ENCODE data around the gene YIPF2. TPM values are rescaled to one million over a fixed set of nuclear protein-coding genes. Genes with fewer than 3 reads are reported as not detected.
"Not testable (repeated sequence)": the region's sequence is repeated elsewhere in the genome, so short reads cannot be mapped to it uniquely, and the experiment has no call there.

YIPF2 gene
- total RNA-seq, 2 experiments from 2014 or later, result 21.1 to 21.7 TPM

- no peaks in the 10 kb centered on the region for H3K27me3 ChIP-seq (ENCODE audit: control insufficient read depth in 1 of 2, insufficient read depth in 2 of 2, low read length in 2 of 2)
- H3K27ac ChIP-seq (ENCODE audit: low read depth in 1 of 2, low read length in 2 of 2), result peak within 1 kb of the TSS; percentile 91 to 92
- Mint-ChIP-seq H3K4me3 (peak within 1 kb of the TSS; percentile 94), H3K36me3 (ENCODE audit: low read depth) (peaks cover 8% of the 10 kb centered on the region), H3K9me3 (no peaks in the 10 kb centered on the region), H3K27me3 (no peaks in the 10 kb centered on the region), H3K27ac (peak within 1 kb of the TSS; percentile 89), H3K4me1 (ENCODE audit: low read depth) (peaks cover 39% of the 10 kb centered on the region)
- peaks cover 46% of the 10 kb centered on the region for H3K4me1 ChIP-seq (ENCODE audit: insufficient read depth, low read length)
- intact Hi-C loops (cut with DNase I, micrococcal nuclease), result loop anchor here (2.0 to 10.0 kb wide), 3 partner anchors 33 to 134 kb away; partner anchors contain the start of genes TIMM29 (in 1 of the 2) and YIPF2 (in 1 of the 2)
- H3K36me3 ChIP-seq (ENCODE audit: insufficient read depth, low read length), result no peaks in the 10 kb centered on the region
- ATAC-seq (ENCODE audit: poor library complexity) (peak; percentile 75), DNase-seq (peak; percentile 93 to 100 (median 98))
- CTCF ChIA-PET, result interaction anchor here (1.3 kb wide), 1 partner anchor 18 kb away, joined by 8 read pairs; no protein-coding TSS in a partner anchor
- TF ChIP-seq CTCF (IDR thresholded peaks at IDR 0.05), result no peak
- no peaks in the 10 kb centered on the region for H3K9me3 ChIP-seq (ENCODE audit: control insufficient read depth in 1 of 2, insufficient read depth in 1 of 2, low read length in 2 of 2)
- POLR2A ChIA-PET, result interaction anchor here (0.6 to 1.7 kb wide), 9 partner anchors 13 to 475 kb away, joined by 3 to 8 read pairs (median 4); partner anchors contain the start of genes ODAD3, PRKCSH and TMED1
- peak within 1 kb of the TSS; percentile 91 for H3K4me3 ChIP-seq (ENCODE audit: low read length)
Observed at GRCh38 chr19:10960314-10961072, 32.1 kb upstream of the YIPF2 start, which contains the start of gene SMARCA4. SMARCA4 (plus strand) TSS chr19:10961030; CDS start chr19:10984152, 23,122 bp downstream.

- Mint-ChIP-seq H3K4me3 (peak overlapping the region; percentile 89), H3K4me1 (ENCODE audit: low read depth) (peaks cover 33% of the 10 kb centered on the region), H3K27ac (peak overlapping the region; percentile 89)
- DNase-seq; ATAC-seq (ENCODE audit: poor library complexity); H3K27ac ChIP-seq (ENCODE audit: low read depth in 1 of 2, low read length in 2 of 2); H3K27me3 Mint-ChIP-seq; intact Hi-C loops (cut with DNase I, micrococcal nuclease); H3K36me3 Mint-ChIP-seq (ENCODE audit: low read depth); H3K9me3 ChIP-seq (ENCODE audit: control insufficient read depth in 1 of 2, insufficient read depth in 1 of 2, low read length in 2 of 2); H3K27me3 ChIP-seq (ENCODE audit: control insufficient read depth in 1 of 2, insufficient read depth in 2 of 2, low read length in 2 of 2); H3K36me3 ChIP-seq (ENCODE audit: insufficient read depth, low read length); H3K4me3 ChIP-seq (ENCODE audit: low read length); H3K9me3 Mint-ChIP-seq: not testable (repeated sequence)
- ChIA-PET POLR2A (interaction anchor here (0.6 to 1.7 kb wide), 5 partner anchors 17 to 476 kb away, joined by 3 to 8 read pairs (median 4); partner anchors contain the start of genes ODAD3, PRKCSH and TMED1), CTCF (interaction anchor here (0.8 to 1.3 kb wide), 2 partner anchors 17 kb away, joined by 5 to 8 read pairs; no protein-coding TSS in a partner anchor)
- peaks cover 41% of the 10 kb centered on the region for H3K4me1 ChIP-seq (ENCODE audit: insufficient read depth, low read length)
Observed at GRCh38 chr19:10959277-10959968, 31.0 kb upstream of the YIPF2 start.

DNA sequence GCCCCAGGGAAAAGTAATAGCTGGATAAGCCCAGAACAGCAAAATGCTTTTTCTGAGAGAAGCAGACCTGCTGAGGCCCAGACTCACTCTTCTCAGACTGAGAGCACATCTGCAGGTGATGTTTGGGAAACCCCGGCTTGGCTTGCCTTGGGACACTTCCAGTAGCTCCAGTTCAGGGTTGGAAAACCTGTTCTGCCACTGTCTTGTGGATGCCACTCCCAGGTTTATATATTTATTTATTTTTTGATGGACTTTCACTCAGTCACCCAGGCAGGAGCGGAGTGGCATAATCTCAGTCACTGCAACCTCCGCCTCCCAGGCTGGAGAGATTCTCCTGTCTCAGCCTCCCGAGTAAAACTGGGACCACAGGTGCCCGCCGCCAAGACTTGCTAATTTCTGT, 24.4 kb upstream of the YIPF2 start:
- Mint-ChIP-seq H3K27ac (no peak overlapping the region), H3K4me1 (ENCODE audit: low read depth) (no peaks in the 10 kb centered on the region), H3K4me3 (no peak overlapping the region), H3K27me3 (no peaks in the 10 kb centered on the region), H3K9me3 (no peaks in the 10 kb centered on the region), H3K36me3 (ENCODE audit: low read depth) (no peaks in the 10 kb centered on the region)
- POLR2A ChIA-PET, result no interaction called here
- CTCF ChIA-PET, result interaction anchor here (3.7 kb wide), 1 partner anchor 11 kb away, joined by 19 read pairs; no protein-coding TSS in a partner anchor
- DNase-seq, result no peak
- ATAC-seq (ENCODE audit: poor library complexity), result no peak
- Histone ChIP-seq H3K9me3 (ENCODE audit: control insufficient read depth in 1 of 2, insufficient read depth in 1 of 2, low read length in 2 of 2) (no peaks in the 10 kb centered on the region), H3K4me3 (ENCODE audit: low read length) (no peak overlapping the region), H3K36me3 (ENCODE audit: insufficient read depth, low read length) (no peaks in the 10 kb centered on the region), H3K27me3 (ENCODE audit: control insufficient read depth in 1 of 2, insufficient read depth in 2 of 2, low read length in 2 of 2) (no peaks in the 10 kb centered on the region), H3K4me1 (ENCODE audit: insufficient read depth, low read length) (no peaks in the 10 kb centered on the region), H3K27ac (ENCODE audit: low read depth in 1 of 2, low read length in 2 of 2) (no peak overlapping the region)
- intact Hi-C loops (cut with DNase I, micrococcal nuclease), result no loop called here
- TF ChIP-seq CTCF (IDR thresholded peaks at IDR 0.05), result no peak
